Spleen (tissue), 7 donors: ENCODE data around the gene HNF1B.

Experiments used
- POLR2A ChIP-seq, 3 donors: fragments of 450-650 bp; IDR thresholded peaks; one replicate each; pipeline ENCODE4 v1.5.1; 2017; ENCODE audit warnings: antibody characterized with exemption in 3 of 3, mild to moderate bottlenecking in 1 of 3
- POLR2AphosphoS5 ChIP-seq, 3 donors: sonication (generic); formaldehyde crosslinking; IDR thresholded peaks; one replicate each; pipeline ENCODE4 v1.5.1; 2017; ENCODE audit warnings: antibody characterized with exemption in 3 of 3
- TF ChIP-seq, protein P1 (sequence below), 11 experiments: fragments of 200-600 bp in 7 of 11; fragments of 450-650 bp in 4 of 11; sonication (generic) in 4 of 11; IDR thresholded peaks in 8 of 11; conservative IDR thresholded peaks in 3 of 11; 1 replicate in 7 of 11; 2 replicates in 4 of 11; pipeline versions ENCODE4 v1.4.0 to v1.8.0; 2016 to 2021; ENCODE audit warnings: antibody characterized with exemption in 11 of 11, inconsistent platforms in 4 of 11, mild to moderate bottlenecking in 1 of 11
- donor health status: DM: no; HTN: no; CAD: no; lungs with moderate emphysema.
- donor health status: DM: no; HTN: no; CAD: no.
- donor health status: DM: no; HTN: no; CAD: no.

DNA sequence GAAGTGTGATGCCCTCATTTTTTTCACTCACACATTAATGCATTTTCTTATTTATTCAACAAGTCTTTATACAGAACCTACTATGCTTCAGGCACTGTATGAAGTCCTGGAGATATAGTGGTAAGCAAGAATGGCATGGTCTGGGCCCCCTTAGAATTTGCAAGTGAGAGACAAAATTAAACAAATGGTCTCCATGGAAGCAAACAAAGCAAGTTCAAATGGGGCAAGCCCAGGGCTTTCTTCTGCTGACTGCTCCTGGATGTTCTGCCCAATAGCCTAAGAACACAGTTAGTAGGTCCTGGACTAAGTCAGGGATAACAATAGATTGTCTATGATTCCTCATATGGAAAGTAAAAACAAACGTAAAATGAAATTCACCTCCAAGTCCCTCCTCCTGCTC lies 70.3 kb downstream of the HNF1B start:
- TF ChIP-seq, protein P1, sequence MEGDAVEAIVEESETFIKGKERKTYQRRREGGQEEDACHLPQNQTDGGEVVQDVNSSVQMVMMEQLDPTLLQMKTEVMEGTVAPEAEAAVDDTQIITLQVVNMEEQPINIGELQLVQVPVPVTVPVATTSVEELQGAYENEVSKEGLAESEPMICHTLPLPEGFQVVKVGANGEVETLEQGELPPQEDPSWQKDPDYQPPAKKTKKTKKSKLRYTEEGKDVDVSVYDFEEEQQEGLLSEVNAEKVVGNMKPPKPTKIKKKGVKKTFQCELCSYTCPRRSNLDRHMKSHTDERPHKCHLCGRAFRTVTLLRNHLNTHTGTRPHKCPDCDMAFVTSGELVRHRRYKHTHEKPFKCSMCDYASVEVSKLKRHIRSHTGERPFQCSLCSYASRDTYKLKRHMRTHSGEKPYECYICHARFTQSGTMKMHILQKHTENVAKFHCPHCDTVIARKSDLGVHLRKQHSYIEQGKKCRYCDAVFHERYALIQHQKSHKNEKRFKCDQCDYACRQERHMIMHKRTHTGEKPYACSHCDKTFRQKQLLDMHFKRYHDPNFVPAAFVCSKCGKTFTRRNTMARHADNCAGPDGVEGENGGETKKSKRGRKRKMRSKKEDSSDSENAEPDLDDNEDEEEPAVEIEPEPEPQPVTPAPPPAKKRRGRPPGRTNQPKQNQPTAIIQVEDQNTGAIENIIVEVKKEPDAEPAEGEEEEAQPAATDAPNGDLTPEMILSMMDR (IDR thresholded peaks at IDR 0.05 in 8 of 11, conservative IDR thresholded peaks at IDR 0.05 in 3 of 11) = no peak
- TF ChIP-seq POLR2AphosphoS5 (IDR thresholded peaks at IDR 0.05) (no peak), POLR2A (IDR thresholded peaks at IDR 0.05) (no peak)
